Skeletal muscle tissue (tissue), 4 donors: ENCODE data around the gene SEMA4B. TPM values are rescaled to one million over a fixed set of nuclear protein-coding genes. Genes with fewer than 3 reads are reported as not detected.
"Not testable (repeated sequence)": the region's sequence is repeated elsewhere in the genome, so short reads cannot be mapped to it uniquely, and the experiment has no call there.

Experiments
- H3K27ac ChIP-seq: one replicate; pipeline ENCODE4 v1.7.0; 2013; ENCODE audit warnings: mild to moderate bottlenecking, low read depth, low read length, inconsistent platforms
- H3K27me3 ChIP-seq, 3 donors: one replicate each; pipeline ENCODE4 v1.7.0; 2013; ENCODE audit warnings: low read length in 3 of 3; ENCODE audit not compliant: control insufficient read depth in 3 of 3, insufficient read depth in 3 of 3
- H3K36me3 ChIP-seq, 3 donors: one replicate each; pipeline ENCODE4 v1.7.0; 2013; ENCODE audit warnings: low read length in 3 of 3; ENCODE audit not compliant: control insufficient read depth in 3 of 3, insufficient read depth in 3 of 3
- H3K4me1 ChIP-seq, 3 donors: one replicate each; pipeline ENCODE4 v1.7.0; 2013; ENCODE audit warnings: low read length in 3 of 3, mild to moderate bottlenecking in 3 of 3; ENCODE audit not compliant: control insufficient read depth in 3 of 3, insufficient read depth in 3 of 3
- H3K4me3 ChIP-seq, 3 donors: one replicate each; pipeline ENCODE4 v1.7.0; 2013; ENCODE audit warnings: low read length in 3 of 3
- H3K9ac ChIP-seq, 3 donors: one replicate each; pipeline ENCODE4 v1.7.0; 2013; ENCODE audit warnings: low read length in 3 of 3, mild to moderate bottlenecking in 3 of 3, moderate library complexity in 2 of 3, low read depth in 1 of 3
- H3K9me3 ChIP-seq, 3 donors: one replicate each; pipeline ENCODE4 v1.7.0; 2013; ENCODE audit warnings: low read length in 3 of 3; ENCODE audit not compliant: control insufficient read depth in 3 of 3
- total RNA-seq: library from RNA; depleted of rRNA; stranded (reverse); fragments of >200 nt; gene quantifications from one replicate; pipeline ENCODE4 v1.2.3, GENCODE V29; 2014
- donor health status: Osteomylitis.

The SEMA4B gene
- total RNA-seq, 1 donor from 2014 or later, result 7.8 TPM

DNA sequence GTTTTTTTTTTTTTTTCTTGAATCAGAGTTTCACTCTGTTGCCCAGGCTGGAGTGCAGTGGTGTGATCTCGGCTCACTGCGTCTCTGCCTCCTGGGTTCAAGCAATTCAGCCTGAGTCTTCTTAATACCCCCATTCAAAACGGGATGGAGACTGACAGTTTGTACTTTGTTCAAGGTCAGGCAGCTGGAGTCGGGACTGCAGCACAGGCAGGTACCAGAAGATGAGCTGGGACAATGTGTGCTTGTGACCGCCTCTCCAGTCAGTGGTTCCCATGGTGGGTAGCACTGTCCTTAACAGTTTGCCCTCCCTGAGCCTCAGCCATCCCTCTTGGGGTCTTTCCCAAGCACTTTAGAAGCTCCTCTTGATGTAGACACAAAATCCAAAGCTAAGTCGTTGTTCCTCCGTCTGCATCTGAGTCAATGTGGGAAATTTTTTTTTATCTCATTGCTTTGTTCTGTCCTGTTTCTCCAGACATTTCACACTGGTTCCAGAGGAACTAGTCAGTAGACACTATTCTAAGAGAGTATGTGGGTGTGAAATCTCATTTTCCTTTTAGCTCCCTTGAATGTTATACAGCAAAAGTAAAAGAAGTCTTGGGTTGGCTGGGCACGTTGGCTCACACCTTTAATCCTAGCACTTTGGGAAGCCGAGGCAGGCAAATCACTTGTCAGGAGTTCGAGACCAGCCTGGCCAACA lies 43.0 kb downstream of the SEMA4B start:
- Histone ChIP-seq H3K4me1 (peaks cover 0 to under 1% (median 0%) of the 10 kb centered on the region in 3 donors), H3K27ac (no peak overlapping the region), H3K4me3 (no peak overlapping the region), H3K9me3 (no peaks in the 10 kb centered on the region), H3K36me3 (peaks cover 3 to 6% (median 5%) of the 10 kb centered on the region in 3 donors), H3K27me3 (no peaks in the 10 kb centered on the region), H3K9ac (no peak overlapping the region)

DNA sequence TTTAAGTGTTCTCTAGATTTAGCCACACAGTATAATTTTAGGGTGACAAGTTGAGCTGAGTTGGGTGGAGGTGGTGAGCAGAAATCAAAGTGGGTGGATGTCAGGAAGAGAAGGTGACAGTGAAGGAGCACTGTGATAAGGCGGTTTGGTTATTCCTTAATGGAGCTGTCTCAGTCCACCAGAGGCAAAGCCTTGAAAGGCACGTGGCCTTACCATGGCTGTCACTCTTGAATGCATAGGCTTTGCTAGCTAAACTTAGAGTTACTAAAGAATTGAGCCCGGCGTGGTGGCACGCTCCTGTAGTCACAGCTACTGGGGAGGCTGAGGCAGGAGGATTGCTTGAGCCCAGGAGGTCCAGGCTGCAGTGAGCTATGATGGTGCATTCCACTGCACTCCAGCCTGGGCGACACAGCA lies 47.7 kb downstream of the SEMA4B start:
- no peaks in the 10 kb centered on the region for H3K36me3 ChIP-seq
- H3K27me3 ChIP-seq, result no peaks in the 10 kb centered on the region
- H3K4me3 ChIP-seq, result peak overlapping the region in 2 of 3 donors; percentile 74 to 77
- no peak overlapping the region for H3K27ac ChIP-seq
- H3K4me1 ChIP-seq, result peaks cover 9 to 11% (median 9%) of the 10 kb centered on the region in 3 donors
- no peak overlapping the region for H3K9ac ChIP-seq
- H3K9me3 ChIP-seq, result no peaks in the 10 kb centered on the region

DNA sequence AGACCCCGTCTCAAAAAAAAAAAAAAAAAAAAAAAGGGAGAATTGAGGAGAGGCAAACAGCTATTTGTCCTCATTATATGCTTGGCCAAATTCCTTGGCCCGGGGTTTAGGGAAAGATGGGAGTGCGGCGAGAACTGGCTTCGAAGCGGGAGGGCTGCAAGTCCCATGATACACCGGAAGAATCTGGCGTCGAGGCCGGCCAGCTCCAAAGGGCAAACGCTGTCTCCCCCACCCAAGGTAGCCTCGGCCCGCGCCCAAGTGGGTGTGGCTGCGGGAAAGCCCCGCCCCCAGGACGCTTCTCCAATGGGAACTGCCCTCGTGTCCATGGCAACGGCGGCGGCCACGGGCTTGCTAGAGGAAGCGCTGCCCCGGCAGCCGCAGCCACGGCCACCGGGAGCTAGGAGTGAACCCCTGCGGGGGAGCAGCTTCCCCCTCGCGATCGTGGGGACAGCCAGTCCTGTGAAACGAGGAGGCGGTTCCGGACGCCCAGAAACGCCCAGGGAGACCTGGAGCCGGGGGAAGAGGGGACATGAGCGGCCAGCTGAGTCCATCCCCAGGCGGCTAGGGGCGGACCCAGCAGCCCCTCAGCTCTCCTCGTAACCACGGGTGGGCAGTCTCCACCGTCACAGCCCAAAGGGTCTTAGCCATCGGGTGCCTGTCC lies 48.2 kb downstream of the SEMA4B start, which contains the start of gene TTLL13:
Gene TTLL13, plus strand, starts transcription at position 354 of the 661 bp plus-strand sequence. CDS start 1,075 bp downstream, outside the sequence.
- Histone ChIP-seq H3K27ac (no peak within 1 kb of the TSS), H3K9ac (peak within 1 kb of the TSS; percentile 40 to 74 (median 45)), H3K4me1 (peaks cover 9 to 11% (median 9%) of the 10 kb centered on the region in 3 donors), H3K9me3 (no peaks in the 10 kb centered on the region), H3K36me3 (no peaks in the 10 kb centered on the region), H3K4me3 (peak within 1 kb of the TSS; percentile 67 to 77 (median 74)), H3K27me3 (no peaks in the 10 kb centered on the region)

DNA sequence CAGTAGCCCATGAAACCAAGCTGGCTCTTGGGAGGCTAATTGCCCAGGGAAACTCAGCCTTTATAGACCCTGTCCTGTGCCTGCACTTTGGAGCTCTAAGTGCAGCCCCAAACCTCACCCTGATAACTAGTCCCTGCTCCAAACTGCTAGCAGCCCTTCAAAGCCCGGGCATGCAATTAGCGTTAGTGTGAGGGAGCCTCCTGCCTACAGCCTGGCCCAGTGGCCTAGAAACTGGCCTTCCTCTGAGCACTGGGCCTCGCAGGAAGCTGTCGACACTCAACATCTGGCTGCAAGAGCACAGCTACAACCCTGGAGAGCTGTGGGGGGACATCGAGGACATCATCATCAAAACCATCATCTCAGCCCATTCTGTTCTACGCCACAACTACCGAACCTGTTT lies 56.6 kb downstream of the SEMA4B start:
- Histone ChIP-seq H3K27me3 (peaks cover 0 to 3% (median 0%) of the 10 kb centered on the region in 3 donors), H3K4me3 (no peak overlapping the region), H3K36me3 (no peaks in the 10 kb centered on the region), H3K4me1 (peaks cover 0 to 14% (median 0%) of the 10 kb centered on the region in 3 donors), H3K27ac (no peak overlapping the region), H3K9ac (no peak overlapping the region), H3K9me3 (no peaks in the 10 kb centered on the region)

DNA sequence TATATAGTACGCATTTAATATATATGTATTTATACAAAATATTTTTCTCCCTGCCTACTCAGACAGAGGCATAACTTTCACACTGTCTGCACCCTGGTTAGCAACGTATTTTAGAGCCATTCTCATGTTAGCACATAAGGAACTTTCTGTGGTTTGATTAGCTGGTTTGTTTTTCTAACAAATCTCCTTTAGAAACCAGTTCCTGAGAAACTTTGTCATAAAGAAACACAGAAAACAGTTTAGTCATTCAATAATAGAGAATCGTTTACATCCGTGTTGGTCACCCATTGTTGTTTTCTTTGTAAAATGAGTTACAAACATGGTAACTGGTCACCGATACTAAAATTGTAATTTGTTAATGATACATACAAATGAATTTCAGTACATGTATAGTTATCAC lies 58.4 kb downstream of the SEMA4B start:
- Histone ChIP-seq H3K9me3 (no peaks in the 10 kb centered on the region), H3K4me3 (no peak overlapping the region), H3K36me3 (no peaks in the 10 kb centered on the region), H3K4me1 (peaks cover 4 to 31% (median 6%) of the 10 kb centered on the region in 3 donors), H3K27me3 (peaks cover 0 to 3% (median 0%) of the 10 kb centered on the region in 3 donors), H3K9ac (no peak overlapping the region), H3K27ac (no peak overlapping the region)

DNA sequence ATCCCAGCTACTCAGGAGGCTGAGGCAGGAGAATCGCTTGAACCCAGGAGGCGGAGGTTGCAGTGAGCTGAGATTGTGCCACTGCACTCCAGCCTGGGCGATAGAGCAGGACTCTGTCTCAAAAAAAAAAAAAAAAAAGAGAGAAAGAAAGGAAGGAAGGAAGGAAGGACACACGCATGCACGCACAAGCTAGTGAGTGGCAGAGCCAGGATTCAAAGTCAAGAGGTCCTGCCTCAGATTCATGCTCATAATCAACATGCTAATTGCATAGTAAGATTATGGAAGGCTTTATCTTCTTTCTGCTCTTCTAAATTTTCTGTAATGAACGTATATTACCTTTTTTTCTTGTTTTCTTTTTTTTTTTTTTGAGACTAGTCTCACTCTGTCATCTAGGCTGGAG lies 59.6 kb downstream of the SEMA4B start:
- H3K9ac ChIP-seq, H3K9me3 ChIP-seq, H3K4me3 ChIP-seq, H3K36me3 ChIP-seq, H3K27ac ChIP-seq, H3K27me3 ChIP-seq: not testable (repeated sequence)
- H3K4me1 ChIP-seq, result peaks cover 7 to 39% (median 14%) of the 10 kb centered on the region in 3 donors

DNA sequence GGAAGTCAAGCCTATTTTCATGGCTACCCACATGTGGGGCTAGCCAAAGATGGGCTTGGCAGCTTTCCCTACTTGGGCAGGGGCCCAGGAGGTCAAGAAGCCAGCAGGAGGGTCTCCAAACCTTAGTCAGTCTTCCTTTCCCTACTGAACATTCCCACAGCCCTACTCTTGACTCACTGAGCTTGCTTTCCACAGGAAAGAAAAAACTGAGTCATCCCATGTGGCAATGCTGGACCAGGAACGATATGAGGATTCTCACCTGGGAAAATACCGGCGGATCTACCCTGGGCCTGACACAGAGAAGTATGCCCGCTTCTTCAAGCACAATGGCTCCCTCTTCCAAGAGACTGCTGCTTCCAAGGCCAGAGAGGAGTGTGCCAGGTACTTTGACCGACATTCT lies 60.7 kb downstream of the SEMA4B start:
- Histone ChIP-seq H3K36me3 (peaks cover 2 to 4% (median 3%) of the 10 kb centered on the region in 3 donors), H3K9ac (peak overlapping the region in 1 of 3 donors; percentile 25), H3K4me3 (no peak overlapping the region), H3K27ac (peak overlapping the region; percentile 33), H3K4me1 (peaks cover 12 to 44% (median 17%) of the 10 kb centered on the region in 3 donors), H3K9me3 (no peaks in the 10 kb centered on the region), H3K27me3 (peaks cover 0 to 3% (median 0%) of the 10 kb centered on the region in 3 donors)

DNA sequence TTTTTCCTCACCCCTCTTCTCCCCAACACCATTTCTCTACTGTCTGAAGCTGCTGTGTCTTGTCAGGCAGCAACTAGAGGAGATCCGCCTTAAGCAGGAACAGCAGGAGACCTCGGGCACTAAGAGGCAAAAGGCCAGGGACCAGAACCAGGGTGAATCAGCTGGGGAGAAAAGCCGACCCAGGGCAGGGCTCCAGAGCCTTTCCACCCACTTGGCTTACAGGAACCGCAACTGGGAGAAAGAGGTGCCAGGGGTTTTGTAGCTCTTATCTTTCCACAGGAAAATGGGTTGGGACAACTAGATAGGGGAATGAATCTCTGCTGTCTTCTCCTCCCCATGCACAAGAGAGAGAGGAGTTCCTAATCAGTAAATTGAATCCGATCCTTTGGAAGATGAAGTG lies 61.3 kb downstream of the SEMA4B start:
- H3K27ac ChIP-seq, result peak overlapping the region; percentile 33
- peaks cover 0 to 3% (median 0%) of the 10 kb centered on the region in 3 donors for H3K27me3 ChIP-seq
- peaks cover 3 to 9% (median 7%) of the 10 kb centered on the region in 3 donors for H3K36me3 ChIP-seq
- H3K9ac ChIP-seq, result no peak overlapping the region
- H3K4me3 ChIP-seq, result no peak overlapping the region
- H3K9me3 ChIP-seq, result no peaks in the 10 kb centered on the region
- H3K4me1 ChIP-seq, result peaks cover 18 to 50% (median 22%) of the 10 kb centered on the region in 3 donors

DNA sequence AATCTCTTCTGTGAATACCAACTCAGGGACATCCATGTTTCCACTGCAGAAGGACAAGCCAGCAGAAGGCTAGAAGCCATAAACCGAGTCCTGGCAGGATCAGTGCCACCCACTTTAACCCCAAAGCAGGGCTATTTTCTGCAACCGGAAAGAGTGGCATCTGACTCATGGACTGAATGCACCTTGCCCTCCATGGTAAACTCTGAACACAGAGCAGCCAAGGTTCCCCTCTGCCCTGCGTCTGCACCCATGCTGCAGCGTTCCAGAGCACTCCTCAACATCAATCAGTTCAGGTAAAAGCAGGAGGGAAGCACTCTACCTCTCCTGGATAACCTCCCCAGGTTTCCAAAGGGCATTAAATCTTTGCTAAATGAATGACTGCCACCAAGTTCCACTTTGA lies 63.5 kb downstream of the SEMA4B start:
- no peaks in the 10 kb centered on the region for H3K9me3 ChIP-seq
- H3K9ac ChIP-seq, result peak overlapping the region; percentile 96 to 97 (median 96)
- peak overlapping the region; percentile 78 to 97 (median 94) for H3K4me3 ChIP-seq
- H3K27me3 ChIP-seq, result no peaks in the 10 kb centered on the region
- H3K27ac ChIP-seq, result peak overlapping the region; percentile 93
- peaks cover 32 to 64% (median 33%) of the 10 kb centered on the region in 3 donors for H3K4me1 ChIP-seq
- H3K36me3 ChIP-seq, result peaks cover 7 to 16% (median 9%) of the 10 kb centered on the region in 3 donors
